Measurements from ENCODE around the gene DRD4.
"Not testable (repeated sequence)": the region's sequence is repeated elsewhere in the genome, so short reads cannot be mapped to it uniquely, and the experiment has no call there.

Gene DRD4

GRCh38 chr11:680476-680875, 43.4 kb downstream of the DRD4 start:
- no peak for DNase-seq (ENCODE audit: low spot score)

DNA sequence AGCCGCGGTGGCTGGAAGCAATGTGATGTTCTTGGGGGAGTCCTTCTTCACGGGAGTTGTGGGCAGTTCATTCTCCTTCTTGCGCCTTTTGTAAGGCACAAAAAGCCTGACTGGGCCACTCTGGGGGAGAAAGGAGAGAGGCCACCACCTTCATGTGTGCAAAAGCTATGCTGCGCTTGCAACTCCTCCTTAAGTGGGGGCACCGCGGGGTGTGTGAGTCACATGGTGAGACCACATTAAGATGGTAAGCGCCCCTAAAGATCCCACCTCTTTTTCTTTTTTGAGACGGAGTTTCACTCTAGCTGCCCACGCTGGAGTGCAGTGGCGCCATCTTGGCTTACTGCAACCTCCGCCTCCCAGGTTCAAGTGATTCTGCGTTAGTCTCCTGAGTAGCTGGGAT, 43.9 kb downstream of the DRD4 start:
- no peak for DNase-seq (ENCODE audit: low spot score)

GRCh38 chr11:686451-687243, 49.6 kb downstream of the DRD4 start:
- no peak for DNase-seq (ENCODE audit: low spot score)

- no peak for DNase-seq (ENCODE audit: low spot score)
Observed at GRCh38 chr11:687751-688150, 50.7 kb downstream of the DRD4 start.

DNA sequence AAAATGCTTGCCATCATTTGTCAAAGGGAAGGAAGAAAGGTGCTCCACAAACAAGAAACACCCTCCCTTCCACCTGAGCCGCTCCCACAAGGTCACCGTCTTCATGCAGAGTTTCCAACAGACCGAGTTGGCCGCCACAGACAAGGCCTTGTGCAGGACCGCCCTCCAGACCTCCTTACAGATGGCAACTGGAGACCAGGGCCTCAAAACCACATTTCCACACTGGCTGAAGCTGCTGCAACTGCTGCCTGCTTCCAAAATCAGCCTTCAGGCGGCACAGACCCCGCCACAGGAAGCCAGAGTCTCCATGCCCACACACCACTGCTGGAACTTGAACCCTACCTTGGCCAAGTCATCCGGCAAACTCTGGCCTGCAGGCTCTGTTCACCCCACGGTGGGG, 51.6 kb downstream of the DRD4 start:
- no peak for DNase-seq (ENCODE audit: low spot score)

DNA sequence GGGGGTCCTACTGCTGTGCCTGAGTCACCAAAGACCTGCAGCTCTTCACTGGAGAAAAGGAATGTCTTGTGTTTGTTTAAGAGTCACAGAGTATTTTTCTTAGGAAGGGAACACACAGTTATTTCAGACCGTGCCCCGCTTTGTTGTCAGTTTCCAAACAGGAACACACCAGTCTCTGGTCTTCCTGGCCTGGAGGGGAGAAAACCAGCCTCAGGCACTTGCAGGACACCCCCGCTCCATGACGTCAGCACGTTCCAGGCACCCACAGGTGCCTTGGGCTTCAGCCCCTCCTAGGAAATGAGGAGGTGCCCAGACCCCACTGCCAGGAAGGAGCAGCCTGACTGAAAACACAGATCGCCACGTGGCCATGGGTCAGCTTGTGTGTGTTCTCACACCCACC, 52.6 kb downstream of the DRD4 start:
- no peak for DNase-seq (ENCODE audit: low spot score)

DNA sequence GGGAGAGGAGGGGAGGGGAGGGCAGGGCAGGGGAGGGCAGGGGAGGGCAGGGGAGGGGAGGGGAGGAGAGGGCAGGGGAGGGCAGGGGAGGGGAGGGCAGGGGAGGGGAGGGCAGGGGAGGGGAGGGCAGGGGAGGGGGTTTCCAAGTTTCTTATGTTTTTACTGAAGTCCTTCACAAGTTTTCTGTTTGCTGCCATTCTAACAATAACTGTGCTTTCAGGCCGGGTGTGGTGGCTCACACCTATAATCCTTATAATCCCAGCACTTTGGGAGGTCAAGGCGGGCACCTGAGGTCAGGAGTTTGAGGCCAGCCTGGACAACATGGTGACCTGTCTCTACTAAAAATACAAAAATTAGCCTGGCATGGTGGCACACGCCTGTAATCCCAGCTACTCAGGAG, 53.2 kb downstream of the DRD4 start:
- not testable (repeated sequence) for DNase-seq (ENCODE audit: low spot score)

Measured in GM03348 (cell line).